ENCODE results near the gene CHAF1A. TPM values are rescaled to one million over a fixed set of nuclear protein-coding genes. Genes with fewer than 3 reads are reported as not detected.

The CHAF1A gene, protein sequence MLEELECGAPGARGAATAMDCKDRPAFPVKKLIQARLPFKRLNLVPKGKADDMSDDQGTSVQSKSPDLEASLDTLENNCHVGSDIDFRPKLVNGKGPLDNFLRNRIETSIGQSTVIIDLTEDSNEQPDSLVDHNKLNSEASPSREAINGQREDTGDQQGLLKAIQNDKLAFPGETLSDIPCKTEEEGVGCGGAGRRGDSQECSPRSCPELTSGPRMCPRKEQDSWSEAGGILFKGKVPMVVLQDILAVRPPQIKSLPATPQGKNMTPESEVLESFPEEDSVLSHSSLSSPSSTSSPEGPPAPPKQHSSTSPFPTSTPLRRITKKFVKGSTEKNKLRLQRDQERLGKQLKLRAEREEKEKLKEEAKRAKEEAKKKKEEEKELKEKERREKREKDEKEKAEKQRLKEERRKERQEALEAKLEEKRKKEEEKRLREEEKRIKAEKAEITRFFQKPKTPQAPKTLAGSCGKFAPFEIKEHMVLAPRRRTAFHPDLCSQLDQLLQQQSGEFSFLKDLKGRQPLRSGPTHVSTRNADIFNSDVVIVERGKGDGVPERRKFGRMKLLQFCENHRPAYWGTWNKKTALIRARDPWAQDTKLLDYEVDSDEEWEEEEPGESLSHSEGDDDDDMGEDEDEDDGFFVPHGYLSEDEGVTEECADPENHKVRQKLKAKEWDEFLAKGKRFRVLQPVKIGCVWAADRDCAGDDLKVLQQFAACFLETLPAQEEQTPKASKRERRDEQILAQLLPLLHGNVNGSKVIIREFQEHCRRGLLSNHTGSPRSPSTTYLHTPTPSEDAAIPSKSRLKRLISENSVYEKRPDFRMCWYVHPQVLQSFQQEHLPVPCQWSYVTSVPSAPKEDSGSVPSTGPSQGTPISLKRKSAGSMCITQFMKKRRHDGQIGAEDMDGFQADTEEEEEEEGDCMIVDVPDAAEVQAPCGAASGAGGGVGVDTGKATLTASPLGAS
- polyA plus RNA-seq (ENCODE audit: insufficient read length): 33.5 TPM
- long read RNA-seq, donor 1, partial matches to known transcripts: 25 of 25 reads
- long read RNA-seq, donor 1, other reads (novel, unspliced or antisense): 0 of 25 reads
- long read RNA-seq, donor 2, partial matches to known transcripts: 16 of 17 reads
- long read RNA-seq, donor 2, other reads (novel, unspliced or antisense): 0 of 17 reads
- long read RNA-seq, donor 3, partial matches to known transcripts: 17 of 17 reads
- long read RNA-seq, donor 3, other reads (novel, unspliced or antisense): 0 of 17 reads
- long read RNA-seq, donor 4: 0 reads
- long read RNA-seq, donor 5, partial matches to known transcripts: 23 of 26 reads
- long read RNA-seq, donor 5, other reads (novel, unspliced or antisense): 0 of 26 reads
- long read RNA-seq, donor 6, partial matches to known transcripts: 33 of 34 reads
- long read RNA-seq, donor 6, other reads (novel, unspliced or antisense): 0 of 34 reads
- long read RNA-seq, donor 7, partial matches to known transcripts: 203 of 283 reads
- long read RNA-seq, donor 7, other reads (novel, unspliced or antisense): 80 of 283 reads
- long read RNA-seq, donor 8, partial matches to known transcripts: 5 of 5 reads
- long read RNA-seq, donor 8, other reads (novel, unspliced or antisense): 0 of 5 reads

DNA sequence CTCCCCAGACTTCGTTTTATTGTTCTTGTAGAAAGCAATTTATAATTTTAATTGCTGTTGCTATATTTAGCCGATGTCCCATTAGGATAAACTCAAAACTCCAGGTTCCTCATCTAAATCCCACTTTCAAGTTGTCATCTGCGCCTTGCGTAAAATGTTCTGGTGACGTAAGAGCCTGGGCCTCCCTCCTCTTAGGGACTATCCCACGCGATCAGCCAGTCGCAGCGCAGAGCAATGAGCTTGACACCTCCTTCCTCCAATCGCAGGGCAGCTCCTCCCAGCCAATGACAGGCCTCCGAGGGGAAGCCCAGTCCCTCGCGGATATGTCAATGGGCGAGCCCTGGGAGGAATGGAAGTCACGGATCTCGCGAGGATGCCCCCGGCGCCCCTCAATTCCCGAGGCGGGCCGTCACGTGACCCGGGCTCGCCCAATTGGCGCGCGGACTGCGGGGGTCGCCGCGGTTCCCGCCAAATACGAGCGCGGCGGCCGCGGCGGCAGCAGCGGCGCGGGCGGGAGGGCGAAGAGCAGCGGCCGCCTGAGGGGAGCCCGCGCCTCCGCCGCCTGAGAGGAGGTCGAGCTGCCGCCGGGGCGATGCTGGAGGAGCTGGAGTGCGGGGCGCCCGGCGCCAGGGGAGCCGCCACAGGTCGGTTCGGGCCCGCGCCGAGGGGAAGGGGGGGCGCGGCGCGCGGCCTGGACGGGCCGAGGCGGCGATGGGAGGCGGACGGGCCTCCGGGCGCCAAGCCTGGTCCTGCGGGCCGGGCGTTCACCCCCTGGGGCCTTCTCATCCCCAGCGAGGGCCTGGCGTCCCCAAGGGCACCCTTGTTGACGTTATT lies at the start of gene CHAF1A:
CHAF1A (plus strand) TSS at position 470 of the 834 bp plus-strand sequence; CDS start at position 593, 123 bp downstream.
- peak; percentile 99 for DNase-seq

DNA sequence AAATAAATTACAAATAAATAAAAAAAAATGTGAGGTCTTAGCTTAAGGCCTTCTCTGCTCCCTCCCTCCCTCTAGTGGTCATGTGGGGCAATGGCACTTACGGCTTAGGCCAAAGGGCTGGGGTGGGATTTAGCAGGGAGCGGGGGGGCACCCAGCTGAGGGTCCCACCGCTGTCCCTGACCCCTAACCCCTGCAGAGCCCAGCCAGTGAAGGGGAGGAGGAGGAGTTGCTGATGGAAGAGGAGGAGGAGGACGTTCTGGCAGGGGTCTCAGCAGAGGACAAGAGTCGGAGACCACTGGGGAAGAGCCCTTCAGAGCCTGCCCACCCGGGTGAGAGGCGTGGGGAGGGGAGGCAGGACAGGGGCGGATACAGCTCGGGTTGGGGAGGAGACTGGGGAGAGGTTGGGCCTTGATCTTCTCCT lies 49.7 kb upstream of the CHAF1A start:
- DNase-seq: no peak

DNA sequence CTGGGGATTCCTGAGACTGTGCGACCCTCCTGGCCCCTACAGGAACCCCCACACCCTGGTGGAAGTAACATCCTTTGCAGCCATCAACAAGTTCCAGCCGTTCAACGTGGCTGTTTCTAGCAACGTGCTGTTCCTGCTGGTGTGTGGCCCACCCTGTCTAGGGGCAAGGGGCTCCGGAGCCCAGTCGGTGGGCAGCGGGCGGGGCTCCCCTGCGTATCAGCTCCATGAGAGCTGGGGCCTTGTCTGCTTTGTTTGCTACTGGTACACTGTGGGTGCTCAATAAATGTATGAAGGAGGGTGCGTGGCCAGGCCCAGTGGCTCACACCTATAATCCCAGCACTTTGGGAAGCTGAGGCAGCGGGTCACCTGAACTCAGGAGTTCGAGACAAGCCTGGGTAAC lies 48.2 kb upstream of the CHAF1A start:
- DNase-seq: no peak

DNA sequence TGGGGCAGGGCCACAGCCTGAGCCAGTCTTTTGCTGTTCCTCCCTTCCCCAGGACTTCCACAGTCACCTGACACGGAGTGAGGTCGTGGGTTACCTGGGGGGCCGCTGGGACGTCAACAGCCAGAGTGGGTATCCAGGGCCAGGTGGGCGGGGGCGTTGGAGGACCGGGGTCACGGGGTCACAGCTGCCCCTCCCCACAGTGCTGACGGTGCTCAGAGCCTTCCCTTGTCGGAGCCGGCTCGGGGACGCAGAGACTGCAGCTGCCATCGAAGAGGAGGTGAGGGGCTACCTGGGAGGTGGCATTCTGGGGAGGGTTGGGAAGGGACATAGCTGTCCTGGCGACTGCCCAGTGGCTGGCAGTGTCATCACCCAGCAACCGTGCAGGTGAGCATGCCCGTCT lies 47.5 kb upstream of the CHAF1A start:
- DNase-seq: no peak

DNA sequence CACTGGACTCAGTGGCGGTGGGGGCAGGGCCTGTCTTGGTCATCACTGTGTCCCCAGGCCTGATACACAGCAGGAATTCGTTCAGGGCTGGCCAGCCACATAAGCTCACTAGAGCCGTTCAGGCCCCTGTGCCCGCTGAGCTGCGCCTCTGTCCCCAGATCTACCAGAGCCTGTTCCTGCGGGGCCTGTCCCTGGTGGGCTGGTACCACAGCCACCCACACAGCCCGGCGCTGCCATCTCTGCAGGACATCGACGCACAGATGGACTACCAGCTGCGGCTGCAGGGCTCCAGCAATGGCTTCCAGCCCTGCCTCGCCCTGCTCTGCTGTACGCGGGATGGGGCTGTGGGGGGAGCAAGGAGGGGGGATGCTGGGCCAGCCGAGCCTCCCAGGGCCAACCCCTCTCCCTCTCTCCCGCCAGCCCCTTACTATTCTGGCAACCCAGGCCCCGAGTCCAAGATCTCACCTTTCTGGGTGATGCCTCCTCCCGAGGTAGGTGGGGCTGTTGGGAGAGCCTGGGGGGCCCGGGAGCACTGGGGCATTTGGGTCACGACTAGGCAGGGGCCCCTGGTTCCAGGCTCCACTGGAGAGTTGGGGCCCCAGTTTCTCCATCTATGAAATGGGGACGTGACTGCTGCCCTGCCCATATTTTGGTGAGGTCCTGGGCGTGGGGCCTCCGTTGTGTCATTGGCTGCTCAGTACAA lies 45.2 kb upstream of the CHAF1A start:
- no peak for DNase-seq

DNA sequence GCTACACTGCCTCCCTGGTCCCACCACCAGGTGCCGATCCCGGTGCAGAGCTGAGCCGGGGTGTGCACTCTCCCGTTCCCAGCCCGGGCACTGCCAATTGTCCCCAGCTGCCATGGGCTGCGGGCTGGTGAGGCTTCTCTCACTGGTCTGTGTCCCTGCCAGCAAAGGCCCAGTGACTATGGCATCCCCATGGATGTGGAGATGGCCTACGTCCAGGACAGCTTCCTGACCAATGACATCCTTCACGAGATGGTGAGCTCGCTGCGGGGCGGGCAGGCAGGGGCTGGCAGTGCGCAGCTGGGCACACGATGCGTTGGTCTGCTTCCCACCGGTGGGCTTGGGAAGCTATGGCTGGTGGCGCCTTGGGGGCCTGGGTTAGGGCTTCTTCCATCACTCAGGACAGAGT lies 44.5 kb upstream of the CHAF1A start:
- no peak for DNase-seq

DNA sequence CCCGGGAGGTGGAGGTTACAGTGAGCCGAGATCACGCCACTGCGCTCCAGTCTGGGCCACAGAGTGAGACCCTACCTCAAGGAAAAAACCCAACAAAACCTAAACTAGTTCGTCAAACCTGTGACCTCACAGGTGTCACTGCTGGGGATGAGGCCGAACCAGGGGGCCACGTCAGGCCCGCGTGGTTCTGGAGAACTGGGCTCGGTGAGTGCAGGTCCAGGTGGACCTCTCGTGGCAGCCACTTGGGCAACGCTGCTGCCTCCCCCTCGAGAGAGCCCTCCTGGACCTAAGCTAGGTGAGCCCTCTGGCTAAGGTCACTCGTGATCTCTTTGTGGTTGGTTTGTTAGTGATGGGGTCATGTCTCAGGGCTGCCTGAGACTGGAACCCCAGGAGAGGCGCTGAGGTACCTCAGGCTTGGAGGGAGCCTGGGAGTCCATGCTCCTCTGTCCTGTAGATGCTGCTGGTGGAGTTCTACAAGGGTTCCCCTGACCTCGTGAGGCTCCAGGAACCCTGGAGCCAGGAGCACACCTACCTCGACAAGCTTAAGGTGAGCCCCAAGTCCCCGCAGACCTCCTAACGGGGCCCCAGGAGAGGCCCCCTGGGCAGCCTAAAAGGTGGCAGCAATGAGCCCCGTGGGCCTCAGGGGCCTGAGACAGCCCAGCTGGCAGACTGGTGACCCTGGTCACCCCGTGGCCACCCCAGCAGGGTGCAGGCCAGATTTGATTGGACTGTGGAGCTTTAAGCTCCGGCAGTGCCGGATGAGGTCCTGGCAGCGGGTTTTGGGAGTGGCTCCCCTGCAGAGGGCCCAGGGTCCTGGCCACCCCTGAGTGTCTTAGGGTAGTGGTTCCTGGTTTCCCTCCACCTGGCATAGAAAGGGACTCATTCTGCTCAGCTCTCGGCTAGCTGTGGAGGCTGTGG lies 43.5 kb upstream of the CHAF1A start:
- DNase-seq: no peak

DNA sequence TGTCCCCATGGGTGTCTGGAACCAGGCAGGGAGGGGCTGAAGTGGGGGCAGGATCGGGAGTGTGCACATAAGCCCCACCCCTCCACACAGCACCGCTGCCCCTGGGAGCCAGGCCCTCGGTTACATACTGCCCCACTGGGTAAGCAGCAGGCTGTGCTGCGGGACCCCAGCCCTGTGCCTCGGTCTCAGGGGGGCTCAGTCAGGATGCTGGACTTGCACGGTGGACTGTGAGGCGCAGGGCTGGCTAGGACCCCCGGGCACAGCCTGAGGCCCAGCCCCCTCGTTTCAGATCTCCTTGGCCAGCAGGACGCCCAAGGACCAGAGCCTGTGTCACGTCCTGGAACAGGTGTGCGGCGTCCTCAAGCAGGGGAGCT lies 42.8 kb upstream of the CHAF1A start:
- no peak for DNase-seq

DNA sequence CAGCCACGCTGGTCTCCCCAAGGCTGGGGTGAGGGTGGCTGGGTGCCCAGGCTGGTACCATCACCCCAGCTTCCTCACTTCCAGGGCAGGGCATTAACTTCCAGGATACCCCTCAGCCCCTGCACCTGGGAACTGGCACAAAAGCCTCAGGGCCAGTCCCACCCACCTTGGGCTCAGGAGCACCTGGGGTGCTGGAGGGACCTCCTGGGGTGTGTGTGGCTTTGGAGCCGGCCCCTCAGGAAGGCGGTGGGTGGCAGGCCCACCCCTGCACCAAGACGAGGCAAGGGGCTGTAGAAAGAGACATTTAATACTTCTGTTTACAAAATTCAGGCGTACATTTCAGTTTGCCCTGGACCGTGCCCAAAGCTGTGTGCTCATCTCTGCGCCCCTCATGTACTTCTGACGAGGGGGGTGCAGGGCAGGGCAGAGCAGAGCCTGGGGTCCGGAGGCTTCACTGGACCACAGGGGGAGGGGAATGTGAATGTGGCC lies 42.3 kb upstream of the CHAF1A start:
- no peak for DNase-seq

DNA sequence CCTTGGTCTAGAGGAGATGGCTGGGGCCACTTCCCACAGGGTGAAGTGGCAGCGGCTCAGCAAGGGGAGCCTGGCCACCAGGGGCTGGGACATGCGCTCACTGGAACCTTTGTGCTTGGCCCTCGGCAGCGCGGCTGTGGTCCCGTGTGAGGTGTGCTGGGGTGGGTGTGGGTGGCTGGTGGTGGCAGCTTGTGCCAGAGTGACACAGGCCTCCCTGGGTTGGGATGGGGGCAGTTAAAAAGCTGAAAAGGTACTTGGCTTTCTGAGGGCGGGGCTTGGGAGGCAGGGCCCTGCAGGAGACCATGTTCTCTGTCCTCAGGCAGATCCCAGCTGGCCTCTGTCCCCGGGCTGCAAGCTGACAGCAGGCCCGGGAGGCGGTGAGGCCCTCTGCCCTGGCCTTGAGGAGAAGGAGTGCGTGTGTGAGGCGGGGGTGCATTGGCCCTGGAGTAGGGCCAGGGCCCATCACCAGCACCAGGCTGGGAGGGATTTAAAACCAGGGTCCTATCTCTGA lies 41.7 kb upstream of the CHAF1A start:
- DNase-seq: no peak

DNA sequence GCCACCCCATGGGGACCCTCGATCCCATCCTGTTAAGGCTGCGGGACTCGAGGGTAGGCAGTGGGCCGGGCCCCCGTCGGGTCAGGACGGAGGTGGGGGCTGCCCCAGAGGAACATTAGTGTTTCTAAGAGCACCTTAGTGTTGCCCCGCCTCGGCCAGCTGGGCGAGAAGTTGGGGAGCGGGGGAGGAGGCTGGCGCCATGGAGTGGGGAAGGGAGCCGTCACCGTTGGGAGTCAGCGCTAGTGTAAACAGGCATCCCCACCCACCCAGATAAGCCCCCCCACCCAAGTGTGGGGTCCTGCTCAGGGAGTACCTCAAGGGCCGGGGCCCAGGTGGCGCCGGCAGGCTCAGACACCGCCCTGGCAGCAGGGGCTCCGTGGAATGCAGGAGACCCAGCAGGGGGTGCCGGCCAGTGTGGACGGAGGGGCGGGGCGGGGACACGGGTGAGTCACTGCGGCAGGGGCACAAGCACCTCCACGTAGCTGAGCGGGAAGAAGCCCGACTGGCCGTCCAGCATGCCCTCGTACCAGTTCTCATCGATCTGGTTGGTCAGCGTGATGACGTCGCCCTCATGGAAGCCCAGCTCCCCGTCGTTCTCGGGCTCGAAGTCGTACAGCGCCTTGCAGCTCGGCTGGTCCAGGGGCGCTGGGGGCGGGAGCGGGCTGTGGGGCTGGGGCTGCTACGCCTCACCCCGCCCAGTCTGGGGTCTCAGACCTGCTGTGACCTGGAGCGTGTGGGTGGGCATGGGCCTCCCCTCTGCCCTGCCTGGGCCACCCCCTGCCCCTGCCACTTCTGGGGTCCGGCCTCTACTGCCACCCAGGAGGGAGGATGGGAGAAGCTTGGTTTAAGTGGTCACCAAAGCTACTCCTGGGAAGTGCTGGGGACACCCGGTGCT lies 41.0 kb upstream of the CHAF1A start:
- no peak for DNase-seq

DNA sequence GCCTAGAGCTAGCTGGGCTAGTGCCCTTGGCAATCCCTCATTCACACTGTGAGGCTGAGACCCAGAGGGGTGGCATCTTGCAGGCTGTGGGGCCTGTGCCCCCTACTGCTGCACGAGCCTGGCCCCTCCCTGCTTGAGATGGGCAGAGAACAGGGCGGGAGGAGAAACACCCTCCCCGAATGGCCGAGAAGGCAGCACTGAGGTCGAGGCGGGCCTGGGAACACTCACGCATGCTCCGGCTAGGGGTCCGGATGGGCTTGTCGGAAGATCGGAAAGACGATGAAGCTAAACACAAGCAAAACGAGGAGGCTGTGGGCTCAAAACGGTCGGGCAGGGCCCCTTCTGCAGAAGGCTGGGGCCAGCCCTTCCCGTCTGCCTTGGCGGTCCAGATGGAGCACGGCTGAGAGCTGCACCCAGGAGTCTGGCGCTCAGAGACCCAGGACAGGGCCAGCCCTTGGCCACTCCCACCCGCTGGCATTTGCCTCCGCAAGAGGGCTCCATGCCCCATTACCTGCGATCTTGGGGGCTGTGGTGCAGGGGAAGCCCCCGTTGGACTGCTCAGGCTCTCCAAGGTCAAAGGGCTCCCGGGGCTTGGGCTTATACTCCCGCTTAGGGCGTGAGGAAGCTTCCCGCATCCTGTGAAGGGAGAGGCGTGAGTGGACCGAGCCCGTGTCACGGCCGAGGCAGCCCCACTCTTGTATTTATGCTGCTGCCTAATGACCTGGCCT lies 40.2 kb upstream of the CHAF1A start:
- no peak for DNase-seq

DNA sequence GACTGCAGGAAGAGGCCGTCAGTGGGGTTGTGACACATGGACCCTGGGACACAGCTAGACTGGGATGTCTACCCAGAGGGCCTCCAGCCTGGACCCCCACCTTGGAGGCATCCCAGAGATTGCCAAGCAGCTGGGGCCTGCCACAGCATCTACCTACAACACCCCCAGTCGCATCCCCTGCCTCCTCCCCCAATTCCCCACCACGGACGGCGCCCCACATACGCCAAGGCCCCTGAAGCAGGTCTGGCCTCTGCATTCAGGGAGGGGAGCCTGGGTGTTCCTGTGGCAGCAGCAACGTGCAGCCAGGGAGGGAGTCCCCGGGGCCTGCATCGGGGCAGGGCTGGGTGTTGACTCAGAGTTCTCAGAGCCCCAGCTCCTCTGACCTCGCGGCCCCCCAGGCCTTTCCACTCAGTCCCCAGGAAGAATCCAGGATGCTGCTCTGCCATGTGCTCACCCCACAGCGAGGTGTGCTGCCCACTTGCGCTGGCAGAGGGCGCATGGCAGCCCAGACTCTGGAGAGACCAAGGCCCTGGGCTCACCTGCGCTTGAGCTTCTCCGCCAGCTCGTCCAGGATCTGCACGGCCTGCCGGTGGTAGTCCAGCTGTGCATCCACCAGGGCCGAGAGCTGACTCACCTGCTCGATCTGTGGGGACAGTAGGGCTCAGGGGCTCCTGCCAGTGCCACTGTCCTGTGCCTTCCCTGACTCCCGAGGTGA lies 39.5 kb upstream of the CHAF1A start:
- DNase-seq: no peak

DNA sequence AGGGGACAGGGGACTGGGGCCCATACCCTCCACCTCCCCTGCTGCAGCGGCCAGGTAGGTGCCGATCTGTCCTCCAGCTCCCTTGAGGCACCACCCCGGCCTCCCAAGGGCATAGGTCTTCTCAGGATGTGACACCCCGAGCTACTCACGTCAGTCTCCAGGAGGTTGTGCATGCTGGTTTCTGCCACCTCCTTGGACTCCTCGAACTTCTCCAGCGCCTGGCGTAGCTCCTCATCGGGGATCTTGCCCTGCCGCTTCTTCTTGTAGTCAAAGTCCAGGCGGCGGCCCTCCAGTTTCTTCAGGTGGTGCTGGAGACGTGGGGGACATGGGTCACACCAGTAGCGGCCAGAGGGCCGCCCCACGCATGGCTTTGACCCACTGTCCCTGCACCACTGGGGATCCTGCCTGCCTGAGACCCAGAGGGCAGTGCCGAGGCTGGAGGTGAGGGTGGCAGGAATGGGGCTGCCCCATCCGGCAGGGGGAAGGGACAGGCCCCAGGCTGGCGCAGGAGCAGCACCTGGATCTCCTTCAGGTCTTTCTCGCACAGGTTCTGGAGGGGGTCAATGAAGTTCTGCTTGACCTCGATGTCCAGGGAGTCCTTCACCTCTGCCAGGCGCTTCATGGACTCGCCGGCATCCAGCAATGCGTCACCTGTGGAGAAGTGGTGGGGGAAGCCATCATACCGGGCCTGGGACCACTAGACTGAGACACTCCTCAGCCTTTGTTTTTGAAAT lies 38.7 kb upstream of the CHAF1A start:
- DNase-seq: no peak

DNA sequence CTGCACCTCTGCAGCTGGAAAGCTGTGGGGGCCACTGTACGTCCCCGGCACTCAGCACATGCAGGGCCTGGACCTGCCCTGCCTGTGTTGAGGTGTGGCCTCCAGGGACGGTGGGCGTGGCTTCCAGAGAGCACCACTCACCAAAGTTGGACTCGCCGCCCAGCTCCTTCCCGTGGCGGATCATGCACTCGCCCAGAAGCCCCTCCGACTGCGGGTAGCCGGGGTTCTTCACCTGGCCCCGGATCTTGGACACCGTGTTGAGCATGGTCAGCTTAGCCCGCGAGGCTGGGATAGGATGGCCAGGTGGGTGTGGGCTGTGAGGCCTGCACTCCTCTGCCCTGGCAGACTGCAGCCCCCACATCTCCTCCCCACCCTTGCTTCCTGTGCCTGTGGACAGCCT lies 37.1 kb upstream of the CHAF1A start:
- no peak for DNase-seq

All from left kidney (tissue), 8 donors.